HT-29 (cell line): ENCODE results near the gene ZNF581. TPM values are rescaled to one million over a fixed set of nuclear protein-coding genes. Genes with fewer than 3 reads are reported as not detected.

Source experiments
- DNase-seq: peaks from one replicate; pipeline ENCODE4 v3.0.0-alpha.2; 2015; ENCODE audit warnings: low spot score
- total RNA-seq: library from RNA; depleted of rRNA; stranded (reverse); fragments of >200 nt; shearing (Covaris generic); gene quantifications from 2 replicates; pipeline ENCODE4 v1.2.3, GENCODE V29; 2014

The ZNF581 gene
- total RNA-seq, 1 experiment from 2014 or later, result 43.2 TPM

GRCh38 chr19:55611300-55611982 lies 32.0 kb upstream of the ZNF581 start:
- no peak for DNase-seq

GRCh38 chr19:55611983-55612645 lies 31.3 kb upstream of the ZNF581 start:
- DNase-seq, result no peak

GRCh38 chr19:55613396-55613795 lies 30.1 kb upstream of the ZNF581 start:
- no peak for DNase-seq

- DNase-seq, result no peak
Observed at GRCh38 chr19:55613930-55614710, 29.3 kb upstream of the ZNF581 start.

- DNase-seq, result no peak
Observed at GRCh38 chr19:55614711-55615542, 28.5 kb upstream of the ZNF581 start.

- DNase-seq, result no peak
Observed at GRCh38 chr19:55615543-55616394, 27.7 kb upstream of the ZNF581 start.

GRCh38 chr19:55616395-55616875 lies 27.0 kb upstream of the ZNF581 start:
- DNase-seq, result no peak

- DNase-seq, result no peak
Observed at GRCh38 chr19:55617426-55617825, 26.0 kb upstream of the ZNF581 start.

- DNase-seq, result no peak
Observed at GRCh38 chr19:55618426-55618825, 25.0 kb upstream of the ZNF581 start.

GRCh38 chr19:55619286-55619685 lies 24.2 kb upstream of the ZNF581 start:
- no peak for DNase-seq

- DNase-seq, result no peak
Observed at GRCh38 chr19:55620410-55621204, 22.8 kb upstream of the ZNF581 start.

- no peak for DNase-seq
Observed at GRCh38 chr19:55621205-55621672, 22.2 kb upstream of the ZNF581 start.

GRCh38 chr19:55621673-55622231 lies 21.7 kb upstream of the ZNF581 start:
- no peak for DNase-seq

- no peak for DNase-seq
Observed at GRCh38 chr19:55622242-55622969, 21.0 kb upstream of the ZNF581 start.

- DNase-seq, result no peak
Observed at GRCh38 chr19:55623130-55623529, 20.3 kb upstream of the ZNF581 start.

GRCh38 chr19:55623561-55623960 lies 19.9 kb upstream of the ZNF581 start:
- no peak for DNase-seq

GRCh38 chr19:55624109-55625003 lies 19.1 kb upstream of the ZNF581 start, which contains the start of gene ZNF784:
ZNF784 (minus strand) TSS chr19:55624566; CDS start chr19:55624561, 5 bp downstream.
- DNase-seq, result peak; percentile 98

- DNase-seq, result no peak
Observed at GRCh38 chr19:55625004-55625326, 18.5 kb upstream of the ZNF581 start.
